Transverse colon (tissue), 4 donors: Measurements from ENCODE around the gene PITX1. TPM values are rescaled to one million over a fixed set of nuclear protein-coding genes. Genes with fewer than 3 reads are reported as not detected.

Source experiments
- DNase-seq: peaks from one replicate; pipeline ENCODE4 v3.0.0-alpha.2; 2019
- H3K27ac ChIP-seq, 4 donors: fragments of 200-600 bp; sonication (generic); 2 replicates each; pipeline ENCODE4 v1.5.1; 2016 to 2018; ENCODE audit warnings: inconsistent platforms in 4 of 4
- H3K27me3 ChIP-seq: fragments of 200-600 bp; sonication (generic); 2 replicates; pipeline ENCODE4 v1.5.1; 2017; ENCODE audit warnings: inconsistent platforms
- H3K36me3 ChIP-seq, 4 donors: fragments of 200-600 bp; sonication (generic); 2 replicates each; pipeline ENCODE4 v1.5.1; 2017 to 2019; ENCODE audit warnings: inconsistent platforms in 4 of 4
- H3K4me1 ChIP-seq, 4 donors: fragments of 200-600 bp; sonication (generic); 2 replicates each; pipeline ENCODE4 v1.5.1; 2017 to 2020; ENCODE audit warnings: inconsistent platforms in 4 of 4
- H3K4me3 ChIP-seq, 4 donors: fragments of 200-600 bp; sonication (generic); 1 replicate in 1 of 4; 2 replicates in 3 of 4; pipeline versions ENCODE4 v1.5.1 to v1.6.1; 2017 to 2019; ENCODE audit warnings: inconsistent platforms in 4 of 4
- H3K9me3 ChIP-seq, 2 donors: fragments of 200-600 bp; sonication (generic); 2 replicates each; pipeline ENCODE4 v1.5.1; 2017 to 2019; ENCODE audit warnings: inconsistent platforms in 2 of 2
- CTCF ChIP-seq, 5 experiments: fragments of 200-600 bp in 3 of 5; fragments of 450-650 bp in 2 of 5; sonication (generic) in 3 of 5; IDR thresholded peaks; 1 replicate in 2 of 5; 2 replicates in 3 of 5; pipeline ENCODE4 v1.5.1; 2016 to 2017; ENCODE audit warnings: antibody characterized with exemption in 5 of 5, inconsistent platforms in 3 of 5, mild to moderate bottlenecking in 2 of 5, moderate library complexity in 1 of 5
- EP300 ChIP-seq: sonication (generic); formaldehyde crosslinking; IDR thresholded peaks from one replicate; pipeline ENCODE4 v1.6.1; 2017; ENCODE audit warnings: antibody characterized with exemption, low read depth
- POLR2A ChIP-seq: fragments of 450-650 bp; IDR thresholded peaks from one replicate; pipeline ENCODE4 v1.6.1; 2016; ENCODE audit warnings: antibody characterized with exemption, mild to moderate bottlenecking, moderate library complexity
- POLR2AphosphoS5 ChIP-seq, 3 donors: sonication (generic); formaldehyde crosslinking; IDR thresholded peaks; one replicate each; pipeline ENCODE4 v1.6.1; 2016; ENCODE audit warnings: antibody characterized with exemption in 3 of 3
- WGBS, 2 donors: methylation state at CpG; one replicate each; pipeline ENCODE4 v1.1.5; 2018; ENCODE audit warnings: low coverage in 1 of 2; 5-methylcytosine and 5-hydroxymethylcytosine counted together
- in situ Hi-C, 4 donors: fragments of 200-750 bp; cut with MboI; loops; one replicate each; pipeline versions ENCODE4 v1.15.0 to v1.15.1; 2017; ENCODE audit warnings: low sequenced_read_pairs in 3 of 4, low pct_ligation_motif_present in 1 of 4, low pct_unique_long_range_greater_than_20kb in 1 of 4
- intact Hi-C: fragments of 100-400 bp; cut with DNase I; formaldehyde crosslinking; loops from one replicate; pipeline ENCODE4 v1.15.1; 2023; ENCODE audit warnings: low total_unique reads
- total RNA-seq, 4 donors: library from RNA; depleted of rRNA; stranded (reverse); fragments of >200 nt; gene quantifications; one replicate each; pipeline ENCODE4 v1.1.0, GENCODE V29; 2016

Gene PITX1
- total RNA-seq, 4 donors from 2014 or later: 3.7 to 13.9 (median 8.4) TPM

- H3K27ac ChIP-seq: no peak overlapping the region
- H3K4me1 ChIP-seq: no peaks in the 10 kb centered on the region
- peaks cover 9 to 13% of the 10 kb centered on the region in 2 donors for H3K9me3 ChIP-seq
- TF ChIP-seq POLR2AphosphoS5 (IDR thresholded peaks at IDR 0.05) (no peak), POLR2A (no peak), EP300 (no peak), CTCF (IDR thresholded peaks at IDR 0.05) (no peak)
- no peaks in the 10 kb centered on the region for H3K27me3 ChIP-seq
- no peak for DNase-seq
- H3K4me3 ChIP-seq: no peak overlapping the region
- no peaks in the 10 kb centered on the region for H3K36me3 ChIP-seq
- WGBS, 2 donors: 73% methylated on average over 4 of the region's 4 CpGs; no CpG with 5 or more reads in 1 of the 2 donors
- in situ Hi-C loops (no loop called here), intact Hi-C loops (no loop called here)
Observed at GRCh38 chr5:135076801-135077200, 42.8 kb upstream of the PITX1 start.

DNA sequence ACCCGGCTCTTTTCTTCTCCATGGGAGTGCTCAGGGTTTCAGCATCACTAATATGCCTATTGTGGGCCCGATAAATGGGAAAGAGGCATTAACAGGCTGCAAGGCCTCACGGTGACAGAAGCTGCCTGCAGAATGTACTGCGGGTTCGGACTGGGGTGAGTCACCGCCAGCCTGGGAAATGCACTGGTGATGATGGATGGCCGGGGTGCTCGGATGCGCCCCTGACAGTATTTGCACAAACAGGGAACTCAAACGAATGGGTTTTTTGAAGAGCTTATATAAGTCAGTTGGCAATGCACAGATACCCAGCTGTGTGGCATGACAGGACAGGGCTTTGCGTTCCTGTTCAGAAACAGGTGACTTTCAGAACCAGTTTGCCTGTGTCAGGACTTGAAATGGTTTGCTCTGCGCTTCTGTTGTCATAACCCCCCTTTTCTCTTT is 42.0 kb upstream of the PITX1 start:
- no peak for TF ChIP-seq EP300
- TF ChIP-seq POLR2AphosphoS5 (IDR thresholded peaks at IDR 0.05): no peak
- TF ChIP-seq POLR2A: no peak
- TF ChIP-seq CTCF (IDR thresholded peaks at IDR 0.05): no peak
- WGBS, 2 donors: 86% methylated on average over 12 of the region's 12 CpGs; no CpG with 5 or more reads in 1 of the 2 donors
- no peaks in the 10 kb centered on the region for H3K4me1 ChIP-seq
- DNase-seq: no peak
- no peak overlapping the region for H3K27ac ChIP-seq
- no peaks in the 10 kb centered on the region for H3K27me3 ChIP-seq
- peaks cover 1 to 6% of the 10 kb centered on the region in 2 donors for H3K9me3 ChIP-seq
- in situ Hi-C loops (no loop called here), intact Hi-C loops (no loop called here)
- H3K4me3 ChIP-seq: no peak overlapping the region
- H3K36me3 ChIP-seq: no peaks in the 10 kb centered on the region

DNA sequence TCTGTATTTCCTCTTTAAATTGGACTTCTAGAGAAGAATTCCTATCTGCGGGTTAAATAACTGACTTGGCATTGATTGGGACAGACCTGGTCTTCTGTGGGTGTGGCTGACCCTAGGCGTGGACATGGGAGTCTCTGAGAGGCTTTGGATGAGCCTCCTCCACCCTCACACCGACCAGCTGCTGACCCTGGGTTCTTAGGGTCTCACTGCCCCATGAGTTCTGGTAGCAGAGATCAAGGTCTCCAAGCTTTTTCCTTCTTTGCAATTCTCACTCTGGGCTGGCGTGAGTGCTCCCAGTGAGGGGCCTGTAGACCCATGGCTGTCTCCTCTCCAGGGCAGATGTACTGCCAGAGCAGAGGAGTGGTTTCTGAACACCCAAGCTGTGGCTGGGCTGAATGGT is 41.6 kb upstream of the PITX1 start:
- no peak overlapping the region for H3K27ac ChIP-seq
- peaks cover 0 to 1% of the 10 kb centered on the region in 2 donors for H3K9me3 ChIP-seq
- WGBS, 2 donors: 65% methylated on average over 4 of the region's 4 CpGs; no CpG with 5 or more reads in 1 of the 2 donors
- intact Hi-C loops: no loop called here
- DNase-seq: no peak
- H3K36me3 ChIP-seq: no peaks in the 10 kb centered on the region
- H3K27me3 ChIP-seq: no peaks in the 10 kb centered on the region
- TF ChIP-seq CTCF (IDR thresholded peaks at IDR 0.05) (no peak), EP300 (no peak), POLR2AphosphoS5 (IDR thresholded peaks at IDR 0.05) (no peak), POLR2A (no peak)
- in situ Hi-C loops: no loop called here
- no peaks in the 10 kb centered on the region for H3K4me1 ChIP-seq
- H3K4me3 ChIP-seq: no peak overlapping the region

GRCh38 chr5:135073761-135074345 is 39.8 kb upstream of the PITX1 start:
- Histone ChIP-seq H3K27me3 (no peaks in the 10 kb centered on the region), H3K9me3 (no peaks in the 10 kb centered on the region), H3K36me3 (no peaks in the 10 kb centered on the region), H3K27ac (no peak overlapping the region), H3K4me1 (no peaks in the 10 kb centered on the region), H3K4me3 (no peak overlapping the region)
- TF ChIP-seq POLR2AphosphoS5 (IDR thresholded peaks at IDR 0.05): no peak
- TF ChIP-seq CTCF (IDR thresholded peaks at IDR 0.05): no peak
- no peak for TF ChIP-seq EP300
- in situ Hi-C loops (no loop called here), intact Hi-C loops (no loop called here)
- no peak for DNase-seq
- WGBS, 2 donors: 67 to 71% methylated on average over 1 to 8 of the region's 8 CpGs
